HG03558 (cell line): ENCODE measurements around the gene TCERG1.

Experiments
- ATAC-seq: cut with Tn5 transposase; IDR thresholded peaks from one replicate; pipeline ENCODE4 v1.9.1; 2021; ENCODE audit warnings: moderate number of reproducible peaks; ENCODE audit not compliant: unreplicated experiment; ENCODE audit errors: extremely low read depth

Gene TCERG1

GRCh38 chr5:146560205-146560812, 113.2 kb downstream of the TCERG1 start:
- no peak for ATAC-seq
